Measurements from ENCODE around the gene GGCX. TPM values are rescaled to one million over a fixed set of nuclear protein-coding genes. Genes with fewer than 3 reads are reported as not detected.

The GGCX gene
- total and polyA plus RNA-seq, 2 of the 4 experiments (the other 2 are of a cell fraction) = 35.0 to 39.4 TPM

DNA sequence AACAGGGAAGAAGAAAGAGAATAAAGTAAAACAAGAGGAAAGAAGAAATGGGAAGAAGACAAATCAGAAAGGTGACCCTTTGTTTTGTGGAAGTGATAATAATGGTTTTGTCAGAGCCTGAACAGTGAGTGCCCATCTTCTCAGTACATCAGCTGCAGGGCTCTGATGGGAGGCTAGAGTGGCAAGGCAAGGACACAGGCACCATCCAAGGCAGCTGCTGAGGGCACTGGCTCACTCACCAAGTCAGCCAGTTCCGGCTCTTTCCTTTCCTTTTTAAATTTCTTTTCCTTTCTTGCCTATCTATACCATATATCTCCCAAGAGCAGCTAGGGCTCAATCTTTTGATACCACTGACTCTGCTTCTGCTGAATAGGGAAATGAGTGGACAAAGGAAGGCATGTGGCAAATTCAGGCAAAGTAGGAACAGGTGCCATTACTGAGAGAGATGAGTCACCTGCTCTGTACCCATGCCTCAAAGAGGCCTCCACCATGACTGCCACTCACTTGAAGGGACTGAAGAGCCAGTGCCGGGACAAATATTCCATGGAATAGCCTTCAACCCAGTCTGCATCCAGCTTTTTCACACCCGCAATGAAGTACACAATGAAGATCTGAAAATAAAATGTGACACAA, 6.2 kb downstream of the GGCX start:
- DNase-seq = no peak
- Histone ChIP-seq H2AK5ac (ENCODE audit: low read depth, low read length) (no peak overlapping the region), H3K9ac (ENCODE audit: low read depth, low read length) (no peak overlapping the region), H3K9me3 (ENCODE audit: control insufficient read depth, insufficient read depth, low read length) (no peaks in the 10 kb centered on the region), H3K9me1 (ENCODE audit: insufficient read depth, low read length) (peaks cover 12% of the 10 kb centered on the region), H3K23ac (ENCODE audit: low read depth, low read length) (no peak overlapping the region), H2BK5ac (ENCODE audit: low read depth, low read length, poor library complexity, severe bottlenecking) (no peak overlapping the region), H4K20me1 (ENCODE audit: insufficient read depth, low read length) (no peaks in the 10 kb centered on the region), H3K14ac (replicated peaks; ENCODE audit: low read depth, low read length) (no peak overlapping the region), H3K4me3 (ENCODE audit: insufficient read depth, low read depth, low read length) (no peak overlapping the region), H4K5ac (ENCODE audit: low read depth, low read length) (no peak overlapping the region), H3K27me3 (ENCODE audit: control insufficient read depth, insufficient read depth, low read length) (no peaks in the 10 kb centered on the region), H4K91ac (ENCODE audit: insufficient read depth, low read depth, low read length) (no peak overlapping the region), H3K79me1 (ENCODE audit: low read depth in 1 of 2, low read length in 2 of 2) (peaks cover 26 to 60% of the 10 kb centered on the region in 2 experiments), H2BK20ac (ENCODE audit: low read depth, low read length) (no peak overlapping the region), H3K36me3 (ENCODE audit: control insufficient read depth, insufficient read depth, low read length) (peaks cover 51% of the 10 kb centered on the region), H4K8ac (ENCODE audit: low read depth in 2 of 2, low read length in 2 of 2) (no peak overlapping the region), H3K4me1 (ENCODE audit: control insufficient read depth, insufficient read depth, low read length) (peaks cover 13% of the 10 kb centered on the region), H3K27ac (ENCODE audit: insufficient read depth, low read length) (no peak overlapping the region), H2AK9ac (replicated peaks; ENCODE audit: low read depth, low read length, poor library complexity) (no peak overlapping the region), H3K4ac (ENCODE audit: low read depth, low read length) (no peak overlapping the region), H2BK15ac (ENCODE audit: low read depth, low read length) (no peak overlapping the region), H3K18ac (ENCODE audit: low read depth, low read length) (no peak overlapping the region), H2AFZ (replicated peaks; ENCODE audit: low read length, poor library complexity) (no peak overlapping the region), H2BK120ac (ENCODE audit: low read depth, low read length) (no peak overlapping the region), H3K4me2 (ENCODE audit: low read depth, low read length) (no peak overlapping the region), H3K56ac (ENCODE audit: extremely low read depth, insufficient read depth, low read length) (no peak overlapping the region)
- no peak for ATAC-seq (ENCODE audit: low read depth)
- ChIA-PET POLR2A (ENCODE audit: unreplicated experiment) (interaction anchor here (1.2 kb wide), 1 partner anchor 136 kb away, joined by 3 read pairs; no protein-coding TSS in a partner anchor), CTCF (interaction anchor here (6.8 kb wide), 1 partner anchor 135 kb away, joined by 46 read pairs; the partner anchor contains the start of gene SH2D6)
- dilution Hi-C loops (cut with HindIII; ENCODE audit: low sequenced_read_pairs, unreplicated experiment) (no loop called here), in situ Hi-C loops (cut with MboI; ENCODE audit: low sequenced_read_pairs) (loop anchor here (5.0 to 10.0 kb wide), 2 partner anchors 133 to 490 kb away; no protein-coding TSS in a partner anchor), intact Hi-C loops (cut with micrococcal nuclease) (loop anchor here (5.0 kb wide), 1 partner anchor 228 kb away; the partner anchor contains the start of gene TGOLN2)
- TF ChIP-seq POLR2A (IDR thresholded peaks at IDR 0.05; ENCODE audit: low read depth, low read length) (no peak), FOS (IDR thresholded peaks at IDR 0.05; ENCODE audit: low read depth, low read length) (no peak), NFE2L2 (IDR thresholded peaks at IDR 0.05; ENCODE audit: low read depth, low read length) (no peak), MAFK (IDR thresholded peaks at IDR 0.05; ENCODE audit: low read depth, low read length) (no peak), SMC3 (IDR thresholded peaks at IDR 0.05; ENCODE audit: low read depth, low read length) (no peak), RAD21 (IDR thresholded peaks at IDR 0.05; ENCODE audit: low read length) (no peak), RCOR1 (IDR thresholded peaks at IDR 0.05; ENCODE audit: insufficient replicate concordance, low read length) (no peak), RFX5 (IDR thresholded peaks at IDR 0.05; ENCODE audit: low read depth, low read length) (no peak), CHD1 (IDR thresholded peaks at IDR 0.05; ENCODE audit: low read depth, low read length) (no peak), BHLHE40 (IDR thresholded peaks at IDR 0.05; ENCODE audit: low read depth, low read length) (no peak), MXI1 (IDR thresholded peaks at IDR 0.05; ENCODE audit: borderline replicate concordance, low read depth, low read length) (no peak), MAZ (IDR thresholded peaks at IDR 0.05; ENCODE audit: borderline replicate concordance, low read depth, low read length) (no peak), CEBPB (IDR thresholded peaks at IDR 0.05; ENCODE audit: low read depth, low read length) (no peak)
- TF ChIP-seq, protein P1, sequence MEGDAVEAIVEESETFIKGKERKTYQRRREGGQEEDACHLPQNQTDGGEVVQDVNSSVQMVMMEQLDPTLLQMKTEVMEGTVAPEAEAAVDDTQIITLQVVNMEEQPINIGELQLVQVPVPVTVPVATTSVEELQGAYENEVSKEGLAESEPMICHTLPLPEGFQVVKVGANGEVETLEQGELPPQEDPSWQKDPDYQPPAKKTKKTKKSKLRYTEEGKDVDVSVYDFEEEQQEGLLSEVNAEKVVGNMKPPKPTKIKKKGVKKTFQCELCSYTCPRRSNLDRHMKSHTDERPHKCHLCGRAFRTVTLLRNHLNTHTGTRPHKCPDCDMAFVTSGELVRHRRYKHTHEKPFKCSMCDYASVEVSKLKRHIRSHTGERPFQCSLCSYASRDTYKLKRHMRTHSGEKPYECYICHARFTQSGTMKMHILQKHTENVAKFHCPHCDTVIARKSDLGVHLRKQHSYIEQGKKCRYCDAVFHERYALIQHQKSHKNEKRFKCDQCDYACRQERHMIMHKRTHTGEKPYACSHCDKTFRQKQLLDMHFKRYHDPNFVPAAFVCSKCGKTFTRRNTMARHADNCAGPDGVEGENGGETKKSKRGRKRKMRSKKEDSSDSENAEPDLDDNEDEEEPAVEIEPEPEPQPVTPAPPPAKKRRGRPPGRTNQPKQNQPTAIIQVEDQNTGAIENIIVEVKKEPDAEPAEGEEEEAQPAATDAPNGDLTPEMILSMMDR (conservative IDR thresholded peaks at IDR 0.05; ENCODE audit: low read depth, low read length) = no peak
- TF ChIP-seq, protein P2, sequence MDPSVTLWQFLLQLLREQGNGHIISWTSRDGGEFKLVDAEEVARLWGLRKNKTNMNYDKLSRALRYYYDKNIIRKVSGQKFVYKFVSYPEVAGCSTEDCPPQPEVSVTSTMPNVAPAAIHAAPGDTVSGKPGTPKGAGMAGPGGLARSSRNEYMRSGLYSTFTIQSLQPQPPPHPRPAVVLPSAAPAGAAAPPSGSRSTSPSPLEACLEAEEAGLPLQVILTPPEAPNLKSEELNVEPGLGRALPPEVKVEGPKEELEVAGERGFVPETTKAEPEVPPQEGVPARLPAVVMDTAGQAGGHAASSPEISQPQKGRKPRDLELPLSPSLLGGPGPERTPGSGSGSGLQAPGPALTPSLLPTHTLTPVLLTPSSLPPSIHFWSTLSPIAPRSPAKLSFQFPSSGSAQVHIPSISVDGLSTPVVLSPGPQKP (IDR thresholded peaks at IDR 0.05; ENCODE audit: borderline replicate concordance, low read depth, low read length) = no peak
- TF ChIP-seq, protein P3, sequence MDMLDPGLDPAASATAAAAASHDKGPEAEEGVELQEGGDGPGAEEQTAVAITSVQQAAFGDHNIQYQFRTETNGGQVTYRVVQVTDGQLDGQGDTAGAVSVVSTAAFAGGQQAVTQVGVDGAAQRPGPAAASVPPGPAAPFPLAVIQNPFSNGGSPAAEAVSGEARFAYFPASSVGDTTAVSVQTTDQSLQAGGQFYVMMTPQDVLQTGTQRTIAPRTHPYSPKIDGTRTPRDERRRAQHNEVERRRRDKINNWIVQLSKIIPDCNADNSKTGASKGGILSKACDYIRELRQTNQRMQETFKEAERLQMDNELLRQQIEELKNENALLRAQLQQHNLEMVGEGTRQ (IDR thresholded peaks at IDR 0.05; ENCODE audit: low read depth, low read length) = no peak
- no CpG with 5 or more reads among the region's 3 CpGs for WGBS, 2 experiments (ENCODE audit: extremely low coverage in 2 of 2, insufficient read length in 1 of 2)
- no TSS peak for BruUV-seq (replicated peaks)

Data from IMR-90 (cell line).